OCI-LY3 (cell line): ENCODE results near the gene RFPL3.

Experiments used
- CTCF ChIP-seq: fragments of 200-600, 300-600 bp; sonication (generic); IDR thresholded peaks from 2 replicates; pipeline ENCODE4 v1.5.1; 2014; ENCODE audit warnings: antibody characterized with exemption, low read length, low read depth
- EZH2phosphoT487 ChIP-seq: fragments of 200-600 bp; shearing (Covaris generic); IDR thresholded peaks from 2 replicates; pipeline ENCODE4 v1.6.1; 2018; ENCODE audit warnings: antibody characterized with exemption, mixed run types, low read depth

GRCh38 chr22:32375678-32376450 lies 18.2 kb downstream of the RFPL3 start:
- TF ChIP-seq CTCF = no peak
- TF ChIP-seq EZH2phosphoT487 = no peak
